GM12878 (cell line): ENCODE measurements around the gene HSPE1. TPM values are rescaled to one million over a fixed set of nuclear protein-coding genes. Genes with fewer than 3 reads are reported as not detected.

ENCODE experiments used
- BCLAF1 ChIP-seq: fragments of 450-650 bp; IDR thresholded peaks from 2 replicates; pipeline ENCODE4 v1.6.1; 2017; ENCODE audit warnings: antibody characterized with exemption, mild to moderate bottlenecking, moderate library complexity
- GATAD2B ChIP-seq: fragments of 450-650 bp; conservative IDR thresholded peaks from 2 replicates; pipeline ENCODE4 v1.6.1; 2017; ENCODE audit warnings: low read depth, mild to moderate bottlenecking, moderate library complexity
- KDM1A ChIP-seq: fragments of 200-600 bp; sonication (generic); IDR thresholded peaks from 2 replicates; pipeline ENCODE4 v1.6.1; 2016; ENCODE audit warnings: borderline replicate concordance
- LARP7 ChIP-seq: fragments of 450-650 bp; IDR thresholded peaks from 2 replicates; pipeline ENCODE4 v1.6.1; 2017; ENCODE audit warnings: mild to moderate bottlenecking
- MEF2A ChIP-seq: IDR thresholded peaks from 2 replicates; pipeline ENCODE4 v1.6.1; 2011; ENCODE audit warnings: low read depth, mild to moderate bottlenecking, low read length, moderate library complexity; ENCODE audit not compliant: insufficient read depth
- MTA3 ChIP-seq: IDR thresholded peaks from 2 replicates; pipeline ENCODE4 v1.6.1; 2012; ENCODE audit warnings: low read length, inconsistent platforms, borderline replicate concordance
- PBX3 ChIP-seq: IDR thresholded peaks from 2 replicates; pipeline ENCODE4 v1.6.1; 2011; ENCODE audit warnings: mild to moderate bottlenecking, low read depth, low read length, moderate library complexity; ENCODE audit not compliant: insufficient replicate concordance
- POLR2A ChIP-seq: IDR thresholded peaks from 2 replicates; pipeline ENCODE4 v1.6.1; 2011; ENCODE audit warnings: low read depth, mild to moderate bottlenecking, low read length
- POLR2AphosphoS5 ChIP-seq: IDR thresholded peaks from 2 replicates; pipeline ENCODE4 v1.6.1; 2011; ENCODE audit warnings: mild to moderate bottlenecking, low read length, inconsistent platforms
- RBBP5 ChIP-seq: fragments of 200-600 bp; sonication (generic); conservative IDR thresholded peaks from 2 replicates; pipeline ENCODE4 v1.6.1; 2016
- USF1 ChIP-seq: IDR thresholded peaks from 2 replicates; pipeline ENCODE4 v1.6.1; 2011; ENCODE audit warnings: borderline replicate concordance, low read depth, mild to moderate bottlenecking, moderate library complexity, mixed read lengths, low read length; ENCODE audit not compliant: insufficient read depth; ENCODE audit errors: extremely low read length
- YY1 ChIP-seq: IDR thresholded peaks from 2 replicates; pipeline ENCODE4 v1.6.1; 2011; ENCODE audit warnings: low read depth, mild to moderate bottlenecking, low read length
- ZBTB33 ChIP-seq: fragments of 450-650 bp; IDR thresholded peaks from 2 replicates; pipeline ENCODE4 v1.6.1; 2017; ENCODE audit warnings: mild to moderate bottlenecking
- ZNF592 ChIP-seq: fragments of 450-650 bp; IDR thresholded peaks from 2 replicates; pipeline ENCODE4 v1.6.1; 2017; ENCODE audit warnings: mild to moderate bottlenecking, moderate library complexity
- ZNF687 ChIP-seq: fragments of 450-650 bp; IDR thresholded peaks from 2 replicates; pipeline ENCODE4 v1.6.1; 2017; ENCODE audit warnings: mild to moderate bottlenecking, moderate library complexity
- polyA plus RNA-seq, 11 experiments: library from polyadenylated mRNA; depleted of rRNA in 4 of 11; unstranded in 6 of 11; stranded (reverse) in 5 of 11; fragments of >200 nt; fragmentation: Nextera tagmentation in 4 of 11; fragmentation: Illumina TruSeq in 1 of 11; extraction: Ambion mirVana in 4 of 11; extraction: Trizol in 1 of 11; gene quantifications; 1 replicate in 1 of 11; 2 replicates in 10 of 11; pipeline versions ENCODE4 v1.2.1 to v1.2.3, GENCODE V29; 2011 to 2016; ENCODE audit warnings: inconsistent platforms in 2 of 11, missing spikeins in 2 of 11, low read depth in 1 of 11
- total RNA-seq, 4 experiments: library from RNA; depleted of rRNA in 3 of 4; stranded (reverse); fragments of >200 nt in 3 of 4; fragmentation: Illumina TruSeq in 1 of 4; extraction: Trizol in 1 of 4; gene quantifications; 2 replicates each; pipeline versions ENCODE4 v1.2.1 to v1.2.3, GENCODE V29; 2013 to 2021

Gene HSPE1
- total and polyA plus RNA-seq, 10 of the 15 experiments (the other 5 are each of a cell fraction or from before 2014, with no cell fraction given): 180 to 1,096 (median 505) TPM

GRCh38 chr2:197452754-197453122 lies 47.4 kb upstream of the HSPE1 start (continued):
- TF ChIP-seq PBX3: no peak
- no peak for TF ChIP-seq YY1
- no peak for TF ChIP-seq KDM1A
- no peak for TF ChIP-seq MTA3
- TF ChIP-seq ZBTB33: no peak
- TF ChIP-seq ZNF592: no peak
- TF ChIP-seq POLR2AphosphoS5: peak; percentile 58; the same call in 1 of the 2 replicates
- TF ChIP-seq GATAD2B: no peak; the same call in 1 of the 2 replicates
- no peak for TF ChIP-seq LARP7
- no peak for TF ChIP-seq BCLAF1
- TF ChIP-seq ZNF687: peak; percentile 36
- TF ChIP-seq MEF2A: no peak
- TF ChIP-seq POLR2A: no peak
- no peak for TF ChIP-seq RBBP5
- no peak for TF ChIP-seq USF1
